ENCODE results near the gene POR.

DNA sequence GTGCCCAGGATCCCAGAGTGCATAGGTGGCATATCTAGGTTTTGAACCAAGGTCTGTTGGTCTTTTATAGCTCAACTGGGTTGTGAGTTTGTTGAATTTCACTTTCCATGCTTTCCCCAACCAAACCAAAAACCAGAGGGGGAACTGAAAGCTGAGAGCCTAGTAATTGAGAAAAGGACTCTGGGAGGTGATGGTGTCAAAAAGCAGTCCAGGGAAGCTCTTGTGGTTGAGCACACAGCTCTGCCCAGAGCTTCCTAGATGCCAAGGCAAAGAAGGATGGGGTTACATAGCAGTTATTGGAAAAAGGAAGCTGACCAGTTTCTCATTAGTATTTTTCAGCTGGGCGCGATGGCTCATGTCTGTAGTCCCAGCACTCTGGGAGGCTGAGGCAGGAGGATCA lies 9.9 kb downstream of the POR start:
- TF ChIP-seq, protein P1, sequence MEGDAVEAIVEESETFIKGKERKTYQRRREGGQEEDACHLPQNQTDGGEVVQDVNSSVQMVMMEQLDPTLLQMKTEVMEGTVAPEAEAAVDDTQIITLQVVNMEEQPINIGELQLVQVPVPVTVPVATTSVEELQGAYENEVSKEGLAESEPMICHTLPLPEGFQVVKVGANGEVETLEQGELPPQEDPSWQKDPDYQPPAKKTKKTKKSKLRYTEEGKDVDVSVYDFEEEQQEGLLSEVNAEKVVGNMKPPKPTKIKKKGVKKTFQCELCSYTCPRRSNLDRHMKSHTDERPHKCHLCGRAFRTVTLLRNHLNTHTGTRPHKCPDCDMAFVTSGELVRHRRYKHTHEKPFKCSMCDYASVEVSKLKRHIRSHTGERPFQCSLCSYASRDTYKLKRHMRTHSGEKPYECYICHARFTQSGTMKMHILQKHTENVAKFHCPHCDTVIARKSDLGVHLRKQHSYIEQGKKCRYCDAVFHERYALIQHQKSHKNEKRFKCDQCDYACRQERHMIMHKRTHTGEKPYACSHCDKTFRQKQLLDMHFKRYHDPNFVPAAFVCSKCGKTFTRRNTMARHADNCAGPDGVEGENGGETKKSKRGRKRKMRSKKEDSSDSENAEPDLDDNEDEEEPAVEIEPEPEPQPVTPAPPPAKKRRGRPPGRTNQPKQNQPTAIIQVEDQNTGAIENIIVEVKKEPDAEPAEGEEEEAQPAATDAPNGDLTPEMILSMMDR (IDR thresholded peaks at IDR 0.05; ENCODE audit: low read depth, low read length): no peak
- TF ChIP-seq MYC (IDR thresholded peaks at IDR 0.05; ENCODE audit: low read depth, low read length): no peak
- TF ChIP-seq POLR2A (IDR thresholded peaks at IDR 0.05; ENCODE audit: extremely low read depth, insufficient read length): no peak
- TF ChIP-seq, protein P2, sequence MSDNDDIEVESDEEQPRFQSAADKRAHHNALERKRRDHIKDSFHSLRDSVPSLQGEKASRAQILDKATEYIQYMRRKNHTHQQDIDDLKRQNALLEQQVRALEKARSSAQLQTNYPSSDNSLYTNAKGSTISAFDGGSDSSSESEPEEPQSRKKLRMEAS (IDR thresholded peaks at IDR 0.05; ENCODE audit: low read depth, low read length): no peak
